ENCODE measurements around the gene HDDC2.

- TF ChIP-seq CTCF (IDR thresholded peaks at IDR 0.05; ENCODE audit: insufficient read depth, low read length, poor library complexity, severe bottlenecking), result no peak
- TF ChIP-seq EZH2phosphoT487 (conservative IDR thresholded peaks at IDR 0.05; ENCODE audit: low read length), result no peak
These were observed 56.1 kb downstream of the HDDC2 start for GRCh38 chr6:125245523-125246264.

Data from SU-DHL-6 (cell line).